H1 (cell line): Measurements from ENCODE around the gene VSTM2L.
A peak's percentile ranks its signal among the peaks of the same experiment; 100 is the strongest.

Experiments
- ATF3 ChIP-seq: IDR thresholded peaks from 2 replicates; pipeline ENCODE4 v1.6.1; 2011; ENCODE audit warnings: low read depth, mild to moderate bottlenecking, low read length; ENCODE audit not compliant: insufficient read depth
- CTCF ChIP-seq, 3 experiments: IDR thresholded peaks; 1 replicate in 2 of 3; 2 replicates in 1 of 3; pipeline versions ENCODE4 v1.5.1 to v1.6.1; 2011; ENCODE audit warnings: low read length in 3 of 3, mild to moderate bottlenecking in 3 of 3, inconsistent platforms in 2 of 3, low read depth in 1 of 3, moderate library complexity in 1 of 3; ENCODE audit not compliant: insufficient read depth in 1 of 3; ENCODE audit errors: control extremely low read depth in 1 of 3
- EP300 ChIP-seq, 2 experiments: IDR thresholded peaks; 1 replicate in 1 of 2; 2 replicates in 1 of 2; pipeline ENCODE4 v1.6.1; 2011 to 2012; ENCODE audit warnings: low read depth in 2 of 2, low read length in 2 of 2, mild to moderate bottlenecking in 2 of 2, borderline replicate concordance in 1 of 2, inconsistent platforms in 1 of 2, moderate library complexity in 1 of 2
- EZH2 ChIP-seq: fragments of 200-600 bp; sonication (generic); IDR thresholded peaks from 2 replicates; pipeline ENCODE4 v1.7.1; 2012; ENCODE audit warnings: low read depth, mild to moderate bottlenecking, moderate library complexity, low read length, inconsistent platforms; ENCODE audit not compliant: severe bottlenecking
- MAX ChIP-seq: IDR thresholded peaks from 2 replicates; pipeline ENCODE4 v1.6.1; 2012; ENCODE audit warnings: inconsistent platforms
- POLR2AphosphoS5 ChIP-seq: IDR thresholded peaks from 2 replicates; pipeline ENCODE4 v1.6.1; 2011; ENCODE audit warnings: low read depth, low read length
- RXRA ChIP-seq: IDR thresholded peaks from 2 replicates; pipeline ENCODE4 v1.6.1; 2011; ENCODE audit warnings: low read depth, mild to moderate bottlenecking, low read length, moderate library complexity; ENCODE audit not compliant: insufficient read depth
- SIN3A ChIP-seq, 2 experiments: IDR thresholded peaks in 1 of 2; conservative IDR thresholded peaks in 1 of 2; 2 replicates each; pipeline ENCODE4 v1.6.1; 2011 to 2012; ENCODE audit warnings: low read length in 2 of 2, improper control_type of control experiment in 1 of 2, low read depth in 1 of 2, mild to moderate bottlenecking in 1 of 2
- TAF1 ChIP-seq: IDR thresholded peaks from 2 replicates; pipeline ENCODE4 v1.6.1; 2011; ENCODE audit warnings: mild to moderate bottlenecking, low read depth, low read length

DNA sequence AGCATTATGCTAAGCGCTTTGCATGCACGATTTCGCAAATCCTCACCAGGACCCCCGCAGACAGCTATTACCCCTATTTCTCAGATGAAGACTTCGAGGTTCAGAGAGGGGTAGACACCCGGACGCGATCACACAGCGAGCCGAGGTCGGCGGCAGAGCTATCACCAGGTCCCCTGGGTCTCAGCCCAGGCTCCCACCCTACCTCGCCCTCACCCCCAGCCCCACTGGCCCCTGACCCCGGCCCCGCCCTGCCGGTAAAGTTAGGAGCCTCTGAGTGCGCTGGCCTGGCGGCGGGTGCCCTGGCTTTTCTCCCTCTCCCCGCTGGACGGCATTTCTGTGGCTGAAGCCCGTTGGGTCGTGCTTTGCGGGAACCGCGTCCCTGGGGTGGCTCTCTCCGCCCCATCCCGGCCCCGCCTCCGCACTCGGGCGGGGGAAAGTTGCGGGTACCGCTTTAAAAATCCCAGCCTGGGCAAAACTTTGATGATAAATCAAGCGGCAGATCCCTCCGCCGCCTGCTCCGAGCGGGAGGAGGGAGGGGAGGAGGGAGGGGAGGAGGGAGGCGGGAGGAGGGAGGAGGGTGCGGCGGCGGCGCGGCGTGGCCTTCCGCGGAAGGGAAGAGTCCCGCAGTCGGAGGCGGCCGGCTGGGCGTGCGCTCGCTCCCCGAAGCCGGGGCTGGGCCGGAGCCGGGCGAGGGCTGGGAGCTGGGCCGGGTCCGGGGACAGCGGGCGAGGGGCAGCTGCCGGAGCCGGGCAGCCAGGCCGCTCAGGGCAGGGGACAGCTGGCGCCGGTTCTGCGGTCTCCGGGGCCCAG, at the start of gene VSTM2L:
- TF ChIP-seq RXRA (no peak), EP300 (IDR thresholded peaks at IDR 0.05; ENCODE audit: borderline replicate concordance in 1 of 2, low read depth in 2 of 2, low read length in 2 of 2) (no peak), CTCF (IDR thresholded peaks at IDR 0.05; ENCODE audit: control extremely low read depth in 1 of 3, insufficient read depth in 1 of 3, low read depth in 1 of 3, low read length in 3 of 3) (no peak), SIN3A (conservative IDR thresholded peaks at IDR 0.05 in 1 of 2, IDR thresholded peaks at IDR 0.05 in 1 of 2; ENCODE audit: low read depth in 1 of 2, low read length in 2 of 2) (no peak), TAF1 (peak; percentile 56; the same call in 1 of the 2 replicates), EZH2 (no peak), MAX (no peak), ATF3 (no peak), POLR2AphosphoS5 (no peak)
